Measurements from ENCODE around the gene ADGRB2.

DNA sequence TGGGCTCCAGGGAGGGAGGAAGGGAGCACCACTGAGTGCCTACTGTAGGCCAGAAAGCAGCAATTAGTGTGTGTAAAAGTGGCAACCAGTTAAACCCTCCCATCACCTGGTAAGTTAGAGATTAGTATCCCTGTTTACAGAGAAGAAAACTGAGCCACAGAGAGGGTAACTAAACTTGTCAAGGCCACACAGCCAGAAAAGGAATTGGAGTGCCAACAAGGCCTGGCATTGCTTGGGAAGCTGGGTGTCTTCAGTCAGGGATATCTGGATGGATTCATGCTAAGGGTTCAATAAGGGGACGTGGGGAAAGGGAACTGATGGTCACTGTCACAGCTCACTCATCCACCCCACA lies 23.6 kb upstream of the ADGRB2 start:
- TF ChIP-seq, protein P1, sequence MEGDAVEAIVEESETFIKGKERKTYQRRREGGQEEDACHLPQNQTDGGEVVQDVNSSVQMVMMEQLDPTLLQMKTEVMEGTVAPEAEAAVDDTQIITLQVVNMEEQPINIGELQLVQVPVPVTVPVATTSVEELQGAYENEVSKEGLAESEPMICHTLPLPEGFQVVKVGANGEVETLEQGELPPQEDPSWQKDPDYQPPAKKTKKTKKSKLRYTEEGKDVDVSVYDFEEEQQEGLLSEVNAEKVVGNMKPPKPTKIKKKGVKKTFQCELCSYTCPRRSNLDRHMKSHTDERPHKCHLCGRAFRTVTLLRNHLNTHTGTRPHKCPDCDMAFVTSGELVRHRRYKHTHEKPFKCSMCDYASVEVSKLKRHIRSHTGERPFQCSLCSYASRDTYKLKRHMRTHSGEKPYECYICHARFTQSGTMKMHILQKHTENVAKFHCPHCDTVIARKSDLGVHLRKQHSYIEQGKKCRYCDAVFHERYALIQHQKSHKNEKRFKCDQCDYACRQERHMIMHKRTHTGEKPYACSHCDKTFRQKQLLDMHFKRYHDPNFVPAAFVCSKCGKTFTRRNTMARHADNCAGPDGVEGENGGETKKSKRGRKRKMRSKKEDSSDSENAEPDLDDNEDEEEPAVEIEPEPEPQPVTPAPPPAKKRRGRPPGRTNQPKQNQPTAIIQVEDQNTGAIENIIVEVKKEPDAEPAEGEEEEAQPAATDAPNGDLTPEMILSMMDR (IDR thresholded peaks at IDR 0.05): no peak
- no peak for TF ChIP-seq EP300 (IDR thresholded peaks at IDR 0.05)
- TF ChIP-seq POLR2A (IDR thresholded peaks at IDR 0.05): no peak
